GM23338 (cell line): ENCODE results near the gene B3GALT2. TPM values are rescaled to one million over a fixed set of nuclear protein-coding genes. Genes with fewer than 3 reads are reported as not detected.
A peak's percentile ranks its signal among the peaks of the same experiment; 100 is the strongest.

ENCODE experiments used
- ATAC-seq: fragments of 200-7000 bp; cut with Tn5 transposase; 3 replicates; pipeline ENCODE4 v1.9.1; 2020
- DNase-seq: peaks from one replicate; pipeline ENCODE4 v3.0.0-alpha.2; 2015; ENCODE audit warnings: low spot score
- H2AFZ ChIP-seq: fragments of 200-600 bp; sonication (generic); 2 replicates; pipeline ENCODE4 v1.8.0; 2016; ENCODE audit warnings: antibody characterized with exemption, mild to moderate bottlenecking, moderate library complexity
- H3F3A ChIP-seq: fragments of 200-600 bp; sonication (generic); replicated peaks from 2 replicates; pipeline ENCODE4 v1.8.0; 2017; ENCODE audit warnings: antibody characterized with exemption, mixed run types, low read depth
- H3K27ac ChIP-seq: fragments of 200-600 bp; sonication (generic); 2 replicates; pipeline ENCODE4 v1.6.1; 2016; ENCODE audit warnings: low read depth
- H3K27me3 ChIP-seq: fragments of 200-600 bp; sonication (generic); 2 replicates; pipeline ENCODE4 v1.8.0; 2016; ENCODE audit warnings: mild to moderate bottlenecking, mixed run types, moderate library complexity; ENCODE audit not compliant: insufficient read depth
- H3K36me3 ChIP-seq: fragments of 200-600 bp; sonication (generic); 2 replicates; pipeline ENCODE4 v1.8.0; 2016; ENCODE audit warnings: mild to moderate bottlenecking; ENCODE audit not compliant: insufficient read depth
- H3K4me1 ChIP-seq: fragments of 200-600 bp; sonication (generic); 2 replicates; pipeline ENCODE4 v1.8.0; 2016; ENCODE audit warnings: mild to moderate bottlenecking, moderate library complexity; ENCODE audit not compliant: insufficient read depth
- H3K4me2 ChIP-seq: fragments of 200-600 bp; sonication (generic); 2 replicates; pipeline ENCODE4 v1.7.1; 2017; ENCODE audit warnings: mixed run types
- H3K4me3 ChIP-seq: fragments of 200-600 bp; sonication (generic); 2 replicates; pipeline ENCODE4 v1.6.1; 2016; ENCODE audit warnings: mixed run types
- H3K79me2 ChIP-seq: fragments of 200-600 bp; sonication (generic); replicated peaks from 2 replicates; pipeline ENCODE4 v1.8.0; 2017; ENCODE audit warnings: mild to moderate bottlenecking; ENCODE audit not compliant: insufficient read depth
- H3K9me2 ChIP-seq: fragments of 200-600 bp; sonication (generic); 2 replicates; pipeline ENCODE4 v1.8.0; 2017; ENCODE audit not compliant: insufficient read depth
- H4K20me1 ChIP-seq: fragments of 200-600 bp; sonication (generic); replicated peaks from 2 replicates; pipeline ENCODE4 v1.8.0; 2017; ENCODE audit warnings: mild to moderate bottlenecking; ENCODE audit not compliant: insufficient read depth
- H3K27ac Mint-ChIP-seq: 2 replicates; pipeline ENCODE4 v1.8.0; 2020; ENCODE audit warnings: inconsistent platforms, mild to moderate bottlenecking, moderate library complexity, mixed read lengths
- H3K27me3 Mint-ChIP-seq: 3 replicates; pipeline ENCODE4 v1.8.0; 2022; ENCODE audit warnings: low read depth, mild to moderate bottlenecking, moderate library complexity, mixed read lengths, inconsistent platforms; ENCODE audit not compliant: insufficient read depth, poor library complexity
- H3K36me3 Mint-ChIP-seq: 3 replicates; pipeline ENCODE4 v1.8.0; 2021; ENCODE audit warnings: low read depth, mild to moderate bottlenecking, inconsistent platforms, moderate library complexity, mixed read lengths
- H3K4me1 Mint-ChIP-seq: 3 replicates; pipeline ENCODE4 v1.8.0; 2020; ENCODE audit warnings: mild to moderate bottlenecking, inconsistent platforms, mixed read lengths
- H3K4me3 Mint-ChIP-seq: 3 replicates; pipeline ENCODE4 v1.8.0; 2021; ENCODE audit warnings: moderate library complexity, mild to moderate bottlenecking, inconsistent platforms, mixed read lengths
- H3K9me3 Mint-ChIP-seq: 3 replicates; pipeline ENCODE4 v1.8.0; 2020; ENCODE audit warnings: moderate library complexity, mild to moderate bottlenecking, inconsistent platforms, mixed read lengths
- CTCF ChIP-seq, 2 experiments: fragments of 200-600 bp in 1 of 2; sonication (generic) in 1 of 2; conservative IDR thresholded peaks; 2 replicates each; pipeline versions ENCODE4 v1.5.1 to v1.6.1; 2016 to 2017; ENCODE audit warnings: antibody characterized with exemption in 2 of 2, low read depth in 2 of 2, mild to moderate bottlenecking in 2 of 2, moderate library complexity in 1 of 2
- ETS1 ChIP-seq: IDR thresholded peaks from 2 replicates; pipeline ENCODE4 v1.6.1; 2016; ENCODE audit warnings: antibody characterized with exemption
- EZH2 ChIP-seq: fragments of 200-600 bp; sonication (generic); IDR thresholded peaks from one replicate; pipeline ENCODE4 v1.8.0; 2017; ENCODE audit warnings: antibody characterized with exemption, mild to moderate bottlenecking, low read depth; ENCODE audit not compliant: unreplicated experiment
- EZH2phosphoT487 ChIP-seq: fragments of 200-600 bp; sonication (generic); IDR thresholded peaks from one replicate; pipeline ENCODE4 v1.8.1; 2018; ENCODE audit warnings: antibody characterized with exemption; ENCODE audit not compliant: unreplicated experiment
- JUNB ChIP-seq: IDR thresholded peaks from one replicate; pipeline ENCODE4 v1.6.1; 2016; ENCODE audit warnings: antibody characterized with exemption; ENCODE audit not compliant: unreplicated experiment
- NANOG ChIP-seq: IDR thresholded peaks from 2 replicates; pipeline ENCODE4 v1.6.1; 2016; ENCODE audit warnings: antibody characterized with exemption, borderline replicate concordance
- REST ChIP-seq: IDR thresholded peaks from one replicate; pipeline ENCODE4 v1.6.1; 2018; ENCODE audit warnings: antibody characterized with exemption; ENCODE audit not compliant: unreplicated experiment
- ZNF114 ChIP-seq: fragments of 250-450 bp; sonication (Bioruptor Pico); IDR thresholded peaks from 2 replicates; pipeline ENCODE4 v1.5.0; 2020; ENCODE audit warnings: mild to moderate bottlenecking, moderate library complexity
- ZNF331 ChIP-seq: fragments of 250-450 bp; sonication (Bioruptor Pico); IDR thresholded peaks from 2 replicates; pipeline ENCODE4 v1.5.0; 2020; ENCODE audit warnings: low read depth, mild to moderate bottlenecking, moderate library complexity
- polyA plus RNA-seq: library from polyadenylated mRNA; unstranded; fragments of >200 nt; fragmentation: Nextera tagmentation; extraction: Ambion mirVana; gene quantifications from 2 replicates; pipeline ENCODE4 v1.2.1, GENCODE V29; 2016
- total RNA-seq: library from RNA; depleted of rRNA; stranded (reverse); fragments of >200 nt; shearing (Covaris generic); gene quantifications from 2 replicates; pipeline ENCODE4 v1.2.3, GENCODE V29; 2014

The B3GALT2 gene
- total and polyA plus RNA-seq, 2 experiments from 2014 or later, result 1.2 TPM; not detected in 1

- no peak overlapping the region for H2AFZ ChIP-seq
- ATAC-seq (no peak), DNase-seq (no peak)
- no peak overlapping the region for H3K4me3 Mint-ChIP-seq
- H3K4me1 Mint-ChIP-seq, result peaks cover 29% of the 10 kb centered on the region
- H3F3A ChIP-seq, result no peaks in the 10 kb centered on the region
- no peaks in the 10 kb centered on the region; the same call in none of the 2 replicates for H4K20me1 ChIP-seq
- 0 out of 2 replicates have a peak overlapping the region, but pooled peaks have one; percentile 13 for H3K4me2 ChIP-seq
- H3K36me3 Mint-ChIP-seq, result peaks cover 19% of the 10 kb centered on the region; the same call in 2 of the 3 replicates
- H3K27me3 Mint-ChIP-seq, result peaks cover 2% of the 10 kb centered on the region
- H3K4me1 ChIP-seq, result peaks cover 13% of the 10 kb centered on the region
- no peaks in the 10 kb centered on the region; the same call in 2 of the 3 replicates for H3K9me3 Mint-ChIP-seq
- H3K9me2 ChIP-seq, result no peaks in the 10 kb centered on the region
- H3K27ac Mint-ChIP-seq, result no peak overlapping the region
- no peaks in the 10 kb centered on the region for H3K27me3 ChIP-seq
- no peak overlapping the region for H3K4me3 ChIP-seq
- no peaks in the 10 kb centered on the region for H3K36me3 ChIP-seq
- H3K79me2 ChIP-seq, result peaks cover 38% of the 10 kb centered on the region
- peak overlapping the region; percentile 5; the same call in 1 of the 2 replicates for H3K27ac ChIP-seq
- TF ChIP-seq JUNB (no peak), ETS1 (no peak), REST (no peak), NANOG (no peak), EZH2 (no peak), ZNF114 (CRISPR knock-in tag) (no peak), ZNF331 (CRISPR knock-in tag) (no peak), EZH2phosphoT487 (no peak), CTCF (conservative IDR thresholded peaks at IDR 0.05; ENCODE audit: low read depth in 2 of 2) (no peak)
These were observed 35.7 kb upstream of the B3GALT2 start for GRCh38 chr1:193222056-193222615.
